Prostate gland (tissue), 2 donors: ENCODE data around the gene CNTNAP2.

ENCODE experiments used
- CTCF ChIP-seq, 4 experiments: fragments of 200-600 bp in 2 of 4; fragments of 450-650 bp in 2 of 4; sonication (generic) in 2 of 4; IDR thresholded peaks; 1 replicate in 3 of 4; 2 replicates in 1 of 4; pipeline ENCODE4 v1.5.1; 2016 to 2019; ENCODE audit warnings: antibody characterized with exemption in 4 of 4, mild to moderate bottlenecking in 2 of 4, moderate library complexity in 2 of 4
- POLR2A ChIP-seq: fragments of 450-650 bp; IDR thresholded peaks from one replicate; pipeline ENCODE4 v1.6.1; 2016; ENCODE audit warnings: antibody characterized with exemption, mild to moderate bottlenecking

- TF ChIP-seq POLR2A (no peak), CTCF (IDR thresholded peaks at IDR 0.05) (no peak)
These were observed 714.1 kb downstream of the CNTNAP2 start for GRCh38 chr7:146830686-146831085.
